AG04449 (cell line): Measurements from ENCODE around the gene EHD2.

Experiments
- CTCF ChIA-PET: fragments of 350-600 bp; formaldehyde crosslinking; extraction: SDS; loops from one replicate; lab custom pipeline; 2021; ENCODE audit warnings: antibody characterized with exemption; lab: Yijun Ruan, JAX
- POLR2A ChIA-PET: fragments of 400-600, 350-600 bp; formaldehyde crosslinking; extraction: SDS; loops from one replicate; lab custom pipeline; 2020; ENCODE audit warnings: antibody characterized with exemption, inconsistent platforms; lab: Yijun Ruan, JAX
- DNase-seq: peaks from one replicate; pipeline ENCODE4 v3.0.0-alpha.2; 2010; ENCODE audit warnings: low read depth, low spot score
- H3K4me3 ChIP-seq: 2 replicates; pipeline ENCODE4 v1.5.1; 2011; ENCODE audit warnings: low read depth, mild to moderate bottlenecking, control low read depth, low read length
- CTCF ChIP-seq: IDR thresholded peaks from one replicate; pipeline ENCODE4 v1.5.1; 2011; ENCODE audit warnings: mild to moderate bottlenecking, moderate library complexity, low read length, control low read depth, inconsistent platforms; ENCODE audit not compliant: insufficient read depth; ENCODE audit errors: missing control alignments

The EHD2 gene

GRCh38 chr19:47750752-47751151 is 37.5 kb downstream of the EHD2 start:
- CTCF ChIA-PET = interaction anchor here (1.0 to 2.0 kb wide), 2 partner anchors 14 to 43 kb away, joined by 5 to 14 read pairs; no protein-coding TSS in a partner anchor
- POLR2A ChIA-PET = interaction anchor here (1.0 kb wide), 1 partner anchor 323 kb away, joined by 3 read pairs; no protein-coding TSS in a partner anchor
- no peak overlapping the region for H3K4me3 ChIP-seq
- TF ChIP-seq CTCF = no peak
- DNase-seq = no peak

- no peak overlapping the region for H3K4me3 ChIP-seq
- no peak for DNase-seq
- ChIA-PET POLR2A (no interaction called here), CTCF (interaction anchor here (0.9 to 2.0 kb wide), 6 partner anchors 10 to 317 kb away, joined by 3 to 14 read pairs (median 4); no protein-coding TSS in a partner anchor)
- TF ChIP-seq CTCF = no peak
Measured at GRCh38 chr19:47752440-47753211, 39.4 kb downstream of the EHD2 start.

GRCh38 chr19:47754206-47755064 is 41.2 kb downstream of the EHD2 start:
- DNase-seq = no peak
- no peak for TF ChIP-seq CTCF
- POLR2A ChIA-PET = interaction anchor here (0.7 to 0.9 kb wide), 2 partner anchors 9 to 42 kb away, joined by 3 to 4 read pairs; no protein-coding TSS in a partner anchor
- no peak overlapping the region for H3K4me3 ChIP-seq
- CTCF ChIA-PET = interaction anchor here (1.0 to 1.2 kb wide), 2 partner anchors 11 to 44 kb away, joined by 3 to 7 read pairs; no protein-coding TSS in a partner anchor

GRCh38 chr19:47755065-47755761 is 42.0 kb downstream of the EHD2 start:
- TF ChIP-seq CTCF = no peak
- CTCF ChIA-PET = interaction anchor here (1.0 to 1.2 kb wide), 3 partner anchors 10 to 45 kb away, joined by 3 to 7 read pairs (median 3); no protein-coding TSS in a partner anchor
- DNase-seq = no peak
- POLR2A ChIA-PET = no interaction called here
- no peak overlapping the region for H3K4me3 ChIP-seq

- DNase-seq = no peak
- ChIA-PET POLR2A (no interaction called here), CTCF (interaction anchor here (1.2 to 2.4 kb wide), 4 partner anchors 10 to 43 kb away, joined by 3 to 20 read pairs (median 5); no protein-coding TSS in a partner anchor)
- no peak overlapping the region for H3K4me3 ChIP-seq
- no peak for TF ChIP-seq CTCF
Measured at GRCh38 chr19:47755762-47756626, 42.8 kb downstream of the EHD2 start.
